SH-SY5Y (cell line): ENCODE data around the gene MEF2D.

Source experiments
- GATA2 ChIP-seq: IDR thresholded peaks from 2 replicates; pipeline ENCODE4 v1.6.1; 2011; ENCODE audit warnings: mild to moderate bottlenecking, low read depth, low read length
- GATA3 ChIP-seq: IDR thresholded peaks from 2 replicates; pipeline ENCODE4 v1.6.1; 2011; ENCODE audit warnings: low read depth, mild to moderate bottlenecking, low read length, moderate library complexity

- TF ChIP-seq GATA2 (no peak), GATA3 (no peak)
These were observed 27.0 kb upstream of the MEF2D start for GRCh38 chr1:156527584-156527983.
